Medulla oblongata (tissue), 1 donor: Measurements from ENCODE around the gene FICD.

Experiments used
- DNase-seq: peaks from one replicate; pipeline ENCODE4 v3.0.0-alpha.2; 2015; ENCODE audit errors: extremely low spot score

The FICD gene

GRCh38 chr12:108502922-108503321 is 12.2 kb upstream of the FICD start:
- DNase-seq: no peak

- no peak for DNase-seq
Observed at GRCh38 chr12:108505129-108505528, 9.9 kb upstream of the FICD start.

- no peak for DNase-seq
Observed at GRCh38 chr12:108507971-108508642, 7.0 kb upstream of the FICD start.

- DNase-seq: no peak
Observed at GRCh38 chr12:108509806-108510205, 5.3 kb upstream of the FICD start.

- DNase-seq: no peak
Observed at GRCh38 chr12:108510836-108511235, 4.2 kb upstream of the FICD start.

GRCh38 chr12:108511633-108512540 is 3.2 kb upstream of the FICD start:
- peak; percentile 88 for DNase-seq

- no peak for DNase-seq
Observed at GRCh38 chr12:108514468-108514972, 557 bp upstream of the FICD start.

GRCh38 chr12:108515916-108516315 is 839 bp downstream of the FICD start:
- no peak for DNase-seq

- DNase-seq: no peak
Observed at GRCh38 chr12:108516511-108517275, 1.6 kb downstream of the FICD start.

- DNase-seq: no peak
Observed at GRCh38 chr12:108517288-108518100, 2.4 kb downstream of the FICD start.

GRCh38 chr12:108518101-108518715 is 3.1 kb downstream of the FICD start:
- DNase-seq: no peak

GRCh38 chr12:108518716-108519496 is 3.8 kb downstream of the FICD start:
- DNase-seq: no peak

GRCh38 chr12:108519558-108519957 is 4.5 kb downstream of the FICD start:
- no peak for DNase-seq

- peak; percentile 41 for DNase-seq
Observed at GRCh38 chr12:108523365-108523764, 8.3 kb downstream of the FICD start.

- DNase-seq: no peak
Observed at GRCh38 chr12:108525681-108526080, 10.6 kb downstream of the FICD start.

- DNase-seq: no peak
Observed at GRCh38 chr12:108526482-108527165, 11.5 kb downstream of the FICD start.

GRCh38 chr12:108527166-108527496 is 12.1 kb downstream of the FICD start:
- DNase-seq: no peak

GRCh38 chr12:108530161-108530560 is 15.1 kb downstream of the FICD start:
- DNase-seq: no peak
